Prostate gland (tissue), 2 donors: ENCODE measurements around the gene PARK7.

Experiments
- POLR2AphosphoS5 ChIP-seq: sonication (generic); formaldehyde crosslinking; IDR thresholded peaks from one replicate; pipeline ENCODE4 v1.6.1; 2017; ENCODE audit warnings: antibody characterized with exemption
- TF ChIP-seq, protein P1 (sequence below), 4 experiments: fragments of 200-600 bp in 2 of 4; fragments of 450-650 bp in 2 of 4; sonication (generic) in 2 of 4; IDR thresholded peaks; 1 replicate in 3 of 4; 2 replicates in 1 of 4; pipeline ENCODE4 v1.5.1; 2016 to 2019; ENCODE audit warnings: antibody characterized with exemption in 4 of 4, mild to moderate bottlenecking in 2 of 4, moderate library complexity in 2 of 4

GRCh38 chr1:7915826-7916500 is 45.5 kb upstream of the PARK7 start:
- TF ChIP-seq, protein P1, sequence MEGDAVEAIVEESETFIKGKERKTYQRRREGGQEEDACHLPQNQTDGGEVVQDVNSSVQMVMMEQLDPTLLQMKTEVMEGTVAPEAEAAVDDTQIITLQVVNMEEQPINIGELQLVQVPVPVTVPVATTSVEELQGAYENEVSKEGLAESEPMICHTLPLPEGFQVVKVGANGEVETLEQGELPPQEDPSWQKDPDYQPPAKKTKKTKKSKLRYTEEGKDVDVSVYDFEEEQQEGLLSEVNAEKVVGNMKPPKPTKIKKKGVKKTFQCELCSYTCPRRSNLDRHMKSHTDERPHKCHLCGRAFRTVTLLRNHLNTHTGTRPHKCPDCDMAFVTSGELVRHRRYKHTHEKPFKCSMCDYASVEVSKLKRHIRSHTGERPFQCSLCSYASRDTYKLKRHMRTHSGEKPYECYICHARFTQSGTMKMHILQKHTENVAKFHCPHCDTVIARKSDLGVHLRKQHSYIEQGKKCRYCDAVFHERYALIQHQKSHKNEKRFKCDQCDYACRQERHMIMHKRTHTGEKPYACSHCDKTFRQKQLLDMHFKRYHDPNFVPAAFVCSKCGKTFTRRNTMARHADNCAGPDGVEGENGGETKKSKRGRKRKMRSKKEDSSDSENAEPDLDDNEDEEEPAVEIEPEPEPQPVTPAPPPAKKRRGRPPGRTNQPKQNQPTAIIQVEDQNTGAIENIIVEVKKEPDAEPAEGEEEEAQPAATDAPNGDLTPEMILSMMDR (IDR thresholded peaks at IDR 0.05), result no peak
- TF ChIP-seq POLR2AphosphoS5, result no peak
